B cell (primary cell): Measurements from ENCODE around the gene TTC13. TPM values are rescaled to one million over a fixed set of nuclear protein-coding genes. Genes with fewer than 3 reads are reported as not detected.

Experiments used
- ATAC-seq: fragments of 200-7000 bp; cut with Tn5 transposase; one replicate; pipeline ENCODE4 v1.10.0; 2021; ENCODE audit warnings: low read depth, mild to moderate bottlenecking, moderate number of reproducible peaks, moderate library complexity
- CTCF ChIA-PET: fragments of 350-600 bp; sonication (Branson Sonifier 250); formaldehyde crosslinking; loops from one replicate; lab custom pipeline; 2021; ENCODE audit warnings: antibody characterized with exemption, inconsistent platforms; lab: Charles Lee
- POLR2A ChIA-PET: fragments of 350-600 bp; sonication (Branson Sonifier 250); formaldehyde crosslinking; loops from one replicate; lab custom pipeline; 2021; ENCODE audit warnings: antibody characterized with exemption; lab: Charles Lee
- DNase-seq: peaks from one replicate; pipeline ENCODE4 v3.0.0; 2013
- H2AFZ ChIP-seq: 2 replicates; pipeline ENCODE4 v1.6.1; 2012; ENCODE audit warnings: mild to moderate bottlenecking, low read depth, low read length; ENCODE audit not compliant: insufficient read depth, poor library complexity, severe bottlenecking
- H3K27ac ChIP-seq, 2 donors: 1 replicate in 1 of 2; 2 replicates in 1 of 2; pipeline ENCODE4 v1.5.1; 2012 to 2013; ENCODE audit warnings: low read length in 2 of 2, mild to moderate bottlenecking in 2 of 2, moderate library complexity in 1 of 2
- H3K27me3 ChIP-seq, 4 experiments: fragments of 200-600 bp in 1 of 4; sonication (generic) in 1 of 4; replicated peaks in 1 of 4; 1 replicate in 2 of 4; 2 replicates in 2 of 4; pipeline versions ENCODE4 v1.6.1 to v1.7.0; 2013 to 2016; ENCODE audit warnings: low read length in 3 of 4, mild to moderate bottlenecking in 2 of 4, mixed read lengths in 1 of 4, moderate library complexity in 1 of 4; ENCODE audit not compliant: insufficient read depth in 4 of 4, control insufficient read depth in 3 of 4; ENCODE audit errors: control extremely low read depth in 1 of 4
- H3K36me3 ChIP-seq, 2 experiments: replicated peaks in 1 of 2; 1 replicate in 1 of 2; 2 replicates in 1 of 2; pipeline versions ENCODE4 v1.6.1 to v1.7.1; 2013; ENCODE audit warnings: low read length in 1 of 2; ENCODE audit not compliant: insufficient read depth in 2 of 2, control insufficient read depth in 1 of 2; ENCODE audit errors: control extremely low read depth in 1 of 2, extremely low read depth in 1 of 2
- H3K4me1 ChIP-seq, 2 donors: fragments of 200-600 bp in 1 of 2; sonication (generic) in 1 of 2; 1 replicate in 1 of 2; 2 replicates in 1 of 2; pipeline versions ENCODE4 v1.5.1 to v1.6.1; 2013 to 2017; ENCODE audit warnings: low read length in 2 of 2; ENCODE audit not compliant: control insufficient read depth in 2 of 2, insufficient read depth in 2 of 2
- H3K4me2 ChIP-seq: replicated peaks from 2 replicates; pipeline ENCODE3; 2012; ENCODE audit warnings: mild to moderate bottlenecking, low read depth, low read length; ENCODE audit not compliant: poor library complexity, severe bottlenecking
- H3K4me3 ChIP-seq, 5 experiments: fragments of 200-600 bp in 1 of 5; sonication (generic) in 1 of 5; 1 replicate in 3 of 5; 2 replicates in 2 of 5; pipeline versions ENCODE4 v1.5.1 to v1.7.0; 2011 to 2016; ENCODE audit warnings: low read length in 4 of 5, mild to moderate bottlenecking in 4 of 5, low read depth in 2 of 5, control low read depth in 1 of 5, moderate library complexity in 1 of 5; ENCODE audit not compliant: insufficient read depth in 1 of 5; ENCODE audit errors: control extremely low read depth in 1 of 5, extremely low read depth in 1 of 5
- H3K79me2 ChIP-seq: fragments of 200-600 bp; sonication (generic); one replicate; pipeline ENCODE4 v1.6.0; 2016; ENCODE audit warnings: low read length; ENCODE audit not compliant: control insufficient read depth, insufficient read depth
- H3K9ac ChIP-seq: fragments of 200-600 bp; sonication (generic); 2 replicates; pipeline ENCODE4 v1.6.1; 2017; ENCODE audit warnings: mild to moderate bottlenecking, low read length, moderate library complexity
- H3K9me3 ChIP-seq, 3 donors: one replicate each; pipeline versions ENCODE4 v1.6.1 to v1.7.1; 2013; ENCODE audit warnings: low read length in 2 of 3; ENCODE audit not compliant: control insufficient read depth in 2 of 3, insufficient read depth in 1 of 3; ENCODE audit errors: control extremely low read depth in 1 of 3
- H4K20me1 ChIP-seq: 2 replicates; pipeline ENCODE4 v1.6.0; 2012; ENCODE audit warnings: mild to moderate bottlenecking, low read length; ENCODE audit not compliant: insufficient read depth, control insufficient read depth, poor library complexity, severe bottlenecking
- H3K27ac Mint-ChIP-seq: one replicate; pipeline ENCODE4 v1.8.0; 2021; ENCODE audit warnings: mixed read lengths
- H3K27me3 Mint-ChIP-seq: one replicate; pipeline ENCODE4 v1.8.0; 2021; ENCODE audit warnings: mixed read lengths
- H3K4me1 Mint-ChIP-seq: one replicate; pipeline ENCODE4 v1.8.0; 2021; ENCODE audit warnings: mixed read lengths
- H3K4me3 Mint-ChIP-seq: one replicate; pipeline ENCODE4 v1.8.0; 2021; ENCODE audit warnings: mixed read lengths
- H3K9me3 Mint-ChIP-seq: one replicate; pipeline ENCODE4 v1.8.0; 2022; ENCODE audit warnings: mixed read lengths; ENCODE audit not compliant: insufficient read depth
- EZH2 ChIP-seq: IDR thresholded peaks from 2 replicates; pipeline ENCODE4 v1.6.1; 2012; ENCODE audit warnings: borderline replicate concordance, low read depth, mild to moderate bottlenecking, moderate library complexity, low read length; ENCODE audit not compliant: insufficient read depth, poor library complexity, severe bottlenecking
- WGBS: methylation state at CpG from one replicate; pipeline ENCODE4 v1.1.5; 2013; ENCODE audit warnings: missing lambda C conversion rate; ENCODE audit not compliant: insufficient coverage; 5-methylcytosine and 5-hydroxymethylcytosine counted together
- intact Hi-C: fragments of 100-400 bp; cut with micrococcal nuclease; formaldehyde crosslinking; loops from one replicate; pipeline ENCODE4 v1.10.0; 2022
- polyA plus RNA-seq: library from polyadenylated mRNA; depleted of rRNA; stranded (reverse); fragments of >200 nt; gene quantifications from 2 replicates; pipeline ENCODE4 v1.2.3, GENCODE V29; 2012
- total RNA-seq, 2 donors: library from RNA; stranded (reverse); fragments of 120-200 nt in 1 of 2; gene quantifications; 1 replicate in 1 of 2; 2 replicates in 1 of 2; pipeline versions ENCODE4 v1.2.3 to v1.2.4, GENCODE V29; 2013 to 2022
- TF ChIP-seq, protein P1 (sequence below): fragments of 200-600 bp; IDR thresholded peaks from one replicate; pipeline ENCODE4 v1.8.0; 2022; ENCODE audit warnings: antibody characterized with exemption, mild to moderate bottlenecking

Gene TTC13
- total and polyA plus RNA-seq, 2 donors (not counting 1 experiment from before 2014, with no cell fraction given), result 33.9 to 55.0 TPM

- Histone ChIP-seq H3K9ac (no peak overlapping the region), H3K4me2 (no peak overlapping the region), H3K79me2 (no peaks in the 10 kb centered on the region), H4K20me1 (no peaks in the 10 kb centered on the region), H3K36me3 (peaks cover 5 to 91% of the 10 kb centered on the region in 2 experiments), H3K9me3 (no peaks in the 10 kb centered on the region), H3K27me3 (no peaks in the 10 kb centered on the region), H2AFZ (no peak overlapping the region), H3K27ac (no peak overlapping the region), H3K4me3 (no peak overlapping the region), H3K4me1 (no peaks in the 10 kb centered on the region)
- ChIA-PET CTCF (no interaction called here), POLR2A (no interaction called here)
- Mint-ChIP-seq H3K4me3 (no peak overlapping the region), H3K4me1 (no peaks in the 10 kb centered on the region), H3K9me3 (no peaks in the 10 kb centered on the region), H3K27me3 (no peaks in the 10 kb centered on the region), H3K27ac (no peak overlapping the region)
- intact Hi-C loops, result no loop called here
- DNase-seq (no peak), ATAC-seq (no peak)
- TF ChIP-seq, protein P1, sequence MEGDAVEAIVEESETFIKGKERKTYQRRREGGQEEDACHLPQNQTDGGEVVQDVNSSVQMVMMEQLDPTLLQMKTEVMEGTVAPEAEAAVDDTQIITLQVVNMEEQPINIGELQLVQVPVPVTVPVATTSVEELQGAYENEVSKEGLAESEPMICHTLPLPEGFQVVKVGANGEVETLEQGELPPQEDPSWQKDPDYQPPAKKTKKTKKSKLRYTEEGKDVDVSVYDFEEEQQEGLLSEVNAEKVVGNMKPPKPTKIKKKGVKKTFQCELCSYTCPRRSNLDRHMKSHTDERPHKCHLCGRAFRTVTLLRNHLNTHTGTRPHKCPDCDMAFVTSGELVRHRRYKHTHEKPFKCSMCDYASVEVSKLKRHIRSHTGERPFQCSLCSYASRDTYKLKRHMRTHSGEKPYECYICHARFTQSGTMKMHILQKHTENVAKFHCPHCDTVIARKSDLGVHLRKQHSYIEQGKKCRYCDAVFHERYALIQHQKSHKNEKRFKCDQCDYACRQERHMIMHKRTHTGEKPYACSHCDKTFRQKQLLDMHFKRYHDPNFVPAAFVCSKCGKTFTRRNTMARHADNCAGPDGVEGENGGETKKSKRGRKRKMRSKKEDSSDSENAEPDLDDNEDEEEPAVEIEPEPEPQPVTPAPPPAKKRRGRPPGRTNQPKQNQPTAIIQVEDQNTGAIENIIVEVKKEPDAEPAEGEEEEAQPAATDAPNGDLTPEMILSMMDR, result no peak
- TF ChIP-seq EZH2, result no peak
- 98% methylated on average over 8 of the region's 13 CpGs for WGBS
Observed at GRCh38 chr1:230909974-230910754, 68.5 kb downstream of the TTC13 start.

GRCh38 chr1:230907472-230908205 is 71.0 kb downstream of the TTC13 start:
- Histone ChIP-seq H4K20me1 (no peaks in the 10 kb centered on the region), H3K9me3 (no peaks in the 10 kb centered on the region), H3K4me3 (no peak overlapping the region), H3K79me2 (no peaks in the 10 kb centered on the region), H3K4me1 (no peaks in the 10 kb centered on the region), H2AFZ (no peak overlapping the region), H3K36me3 (peaks cover 4 to 84% of the 10 kb centered on the region in 2 experiments), H3K27me3 (no peaks in the 10 kb centered on the region), H3K9ac (no peak overlapping the region), H3K27ac (no peak overlapping the region), H3K4me2 (no peak overlapping the region)
- Mint-ChIP-seq H3K27ac (no peak overlapping the region), H3K27me3 (no peaks in the 10 kb centered on the region), H3K4me1 (no peaks in the 10 kb centered on the region), H3K9me3 (no peaks in the 10 kb centered on the region), H3K4me3 (no peak overlapping the region)
- POLR2A ChIA-PET, result no interaction called here
- 100% methylated on average over 2 of the region's 4 CpGs for WGBS
- TF ChIP-seq EZH2, result no peak
- TF ChIP-seq, protein P1, result no peak
- intact Hi-C loops, result no loop called here
- CTCF ChIA-PET, result interaction anchor here (0.9 to 1.4 kb wide), 4 partner anchors 9 to 72 kb away, joined by 3 to 8 read pairs (median 3); partner anchors contain the start of gene ARV1
- no peak for ATAC-seq
- DNase-seq, result no peak
